Calu3 (cell line): ENCODE data around the gene TRAK2. TPM values are rescaled to one million over a fixed set of nuclear protein-coding genes. Genes with fewer than 3 reads are reported as not detected.
A peak's percentile ranks its signal among the peaks of the same experiment; 100 is the strongest.

Source experiments
- BruUV-seq: library from RNA; stranded (reverse); fragments of 400-500 nt; replicated peaks from 2 replicates; lab custom pipeline; 2021; lab: Mats Ljungman, UMichigan
- CTCF ChIA-PET: fragments of 300-600 bp; sonication (Branson Sonifier 250); formaldehyde crosslinking; loops from one replicate; lab custom pipeline; 2022; ENCODE audit warnings: antibody characterized with exemption; lab: Charles Lee
- DNase-seq: peaks from one replicate; pipeline ENCODE4 v3.0.0; 2022
- H3K27ac Mint-ChIP-seq: one replicate; pipeline ENCODE4 v1.8.0; 2022; ENCODE audit warnings: mixed read lengths; ENCODE audit not compliant: unreplicated experiment
- H3K27me3 Mint-ChIP-seq: one replicate; pipeline ENCODE4 v1.8.0; 2022; ENCODE audit warnings: mixed read lengths; ENCODE audit not compliant: unreplicated experiment
- H3K36me3 Mint-ChIP-seq: one replicate; pipeline ENCODE4 v1.8.0; 2022; ENCODE audit warnings: mild to moderate bottlenecking, moderate library complexity, mixed read lengths; ENCODE audit not compliant: insufficient read depth, unreplicated experiment
- H3K4me1 Mint-ChIP-seq: one replicate; pipeline ENCODE4 v1.8.0; 2022; ENCODE audit warnings: mild to moderate bottlenecking, low read depth, mixed read lengths; ENCODE audit not compliant: unreplicated experiment
- H3K4me3 Mint-ChIP-seq: one replicate; pipeline ENCODE4 v1.8.0; 2022; ENCODE audit warnings: mild to moderate bottlenecking, low read depth, moderate library complexity, mixed read lengths; ENCODE audit not compliant: unreplicated experiment
- H3K9me3 Mint-ChIP-seq: one replicate; pipeline ENCODE4 v1.8.0; 2022; ENCODE audit warnings: low read depth, mixed read lengths; ENCODE audit not compliant: unreplicated experiment
- CTCF ChIP-seq: fragments of 200-600 bp; IDR thresholded peaks from one replicate; pipeline ENCODE4 v1.8.0; 2022; ENCODE audit warnings: antibody characterized with exemption; ENCODE audit not compliant: unreplicated experiment
- intact Hi-C: fragments of 100-400 bp; cut with micrococcal nuclease; formaldehyde crosslinking; loops from one replicate; pipeline ENCODE4 v1.10.0; 2022; ENCODE audit not compliant: unreplicated experiment
- total RNA-seq: library from RNA; stranded (reverse); gene quantifications from 2 replicates; pipeline ENCODE4 v1.2.3, GENCODE V29; 2022

TRAK2 gene
- total RNA-seq, 1 experiment from 2014 or later, result 24.4 TPM

- intact Hi-C loops, result no loop called here
- no peak for TF ChIP-seq CTCF
- Mint-ChIP-seq H3K36me3 (no peaks in the 10 kb centered on the region), H3K27me3 (no peaks in the 10 kb centered on the region), H3K4me1 (peaks cover 27% of the 10 kb centered on the region), H3K9me3 (peaks cover 9% of the 10 kb centered on the region), H3K27ac (peak overlapping the region; percentile 43), H3K4me3 (no peak overlapping the region)
- CTCF ChIA-PET, result interaction anchor here (1.0 to 2.5 kb wide), 3 partner anchors 13 to 233 kb away, joined by 3 to 8 read pairs (median 4); partner anchors contain the start of genes STRADB and TRAK2
- DNase-seq, result no peak
- no TSS peak for BruUV-seq
Observed at GRCh38 chr2:201465524-201465971, 14.3 kb upstream of the TRAK2 start.

- TF ChIP-seq CTCF, result no peak
- Mint-ChIP-seq H3K27me3 (no peaks in the 10 kb centered on the region), H3K36me3 (no peaks in the 10 kb centered on the region), H3K4me3 (no peak overlapping the region), H3K27ac (no peak overlapping the region), H3K9me3 (peaks cover 11% of the 10 kb centered on the region), H3K4me1 (peaks cover 27% of the 10 kb centered on the region)
- CTCF ChIA-PET, result no interaction called here
- intact Hi-C loops, result no loop called here
- BruUV-seq, result no TSS peak
- DNase-seq, result no peak
Observed at GRCh38 chr2:201464547-201464946, 13.3 kb upstream of the TRAK2 start.

GRCh38 chr2:201460532-201460931 is 9.3 kb upstream of the TRAK2 start:
- Mint-ChIP-seq H3K9me3 (peaks cover 11% of the 10 kb centered on the region), H3K27ac (no peak overlapping the region), H3K36me3 (no peaks in the 10 kb centered on the region), H3K27me3 (no peaks in the 10 kb centered on the region), H3K4me1 (peaks cover under 1% of the 10 kb centered on the region), H3K4me3 (no peak overlapping the region)
- no TSS peak for BruUV-seq
- no peak for DNase-seq
- intact Hi-C loops, result no loop called here
- no peak for TF ChIP-seq CTCF
- CTCF ChIA-PET, result no interaction called here

GRCh38 chr2:201458381-201458780 is 7.1 kb upstream of the TRAK2 start:
- Mint-ChIP-seq H3K27ac (no peak overlapping the region), H3K4me3 (no peak overlapping the region), H3K4me1 (peaks cover 9% of the 10 kb centered on the region), H3K27me3 (no peaks in the 10 kb centered on the region), H3K36me3 (no peaks in the 10 kb centered on the region), H3K9me3 (peaks cover 11% of the 10 kb centered on the region)
- BruUV-seq, result no TSS peak
- TF ChIP-seq CTCF, result no peak
- DNase-seq, result no peak
- CTCF ChIA-PET, result no interaction called here
- intact Hi-C loops, result no loop called here
